MM.1S (cell line): Measurements from ENCODE around the gene SMIM38.

Experiments
- DNase-seq: peaks from one replicate; pipeline ENCODE4 v3.0.0-alpha.2; 2015
- H2AFZ ChIP-seq: fragments of 300-600 bp; sonication (generic); 2 replicates; pipeline ENCODE4 v1.6.0; 2016; ENCODE audit warnings: antibody characterized with exemption, low read length
- H3F3A ChIP-seq: fragments of 300-600 bp; sonication (generic); 2 replicates; pipeline ENCODE4 v1.6.1; 2016; ENCODE audit warnings: mild to moderate bottlenecking, antibody characterized with exemption, low read length, moderate library complexity, mixed read lengths; ENCODE audit not compliant: insufficient read depth
- H3K27ac ChIP-seq: fragments of 300-600 bp; sonication (generic); 2 replicates; pipeline ENCODE4 v1.5.1; 2016; ENCODE audit warnings: mild to moderate bottlenecking, low read length
- H3K27me3 ChIP-seq: fragments of 300-600 bp; sonication (generic); replicated peaks from 2 replicates; pipeline ENCODE4 v1.6.0; 2016; ENCODE audit warnings: low read length; ENCODE audit not compliant: insufficient read depth
- H3K36me3 ChIP-seq: fragments of 300-600 bp; sonication (generic); replicated peaks from 2 replicates; pipeline ENCODE4 v1.6.1; 2016; ENCODE audit warnings: mild to moderate bottlenecking, low read length, mixed read lengths; ENCODE audit not compliant: insufficient read depth
- H3K4me1 ChIP-seq: fragments of 300-600 bp; sonication (generic); 2 replicates; pipeline ENCODE4 v1.6.1; 2016; ENCODE audit warnings: low read length, mixed read lengths
- H3K4me2 ChIP-seq: fragments of 300-600 bp; sonication (generic); 2 replicates; pipeline ENCODE4 v1.6.0; 2016; ENCODE audit warnings: low read depth, low read length
- H3K4me3 ChIP-seq: fragments of 300-600 bp; sonication (generic); 2 replicates; pipeline ENCODE4 v1.5.1; 2016; ENCODE audit warnings: low read length, mixed read lengths
- H3K79me2 ChIP-seq: fragments of 300-600 bp; sonication (generic); 2 replicates; pipeline ENCODE4 v1.6.1; 2016; ENCODE audit warnings: mixed run types, low read length, mixed read lengths
- H3K9ac ChIP-seq: fragments of 300-600 bp; sonication (generic); 2 replicates; pipeline ENCODE4 v1.6.1; 2016; ENCODE audit warnings: low read length, mixed read lengths
- H3K9me2 ChIP-seq: fragments of 300-600 bp; sonication (generic); replicated peaks from 2 replicates; pipeline ENCODE4 v1.6.1; 2016; ENCODE audit warnings: mild to moderate bottlenecking, low read length, mixed read lengths; ENCODE audit not compliant: insufficient read depth
- H3K9me3 ChIP-seq: fragments of 300-600 bp; sonication (generic); replicated peaks from 2 replicates; pipeline ENCODE4 v1.6.1; 2016; ENCODE audit warnings: mild to moderate bottlenecking, low read length, mixed read lengths; ENCODE audit not compliant: insufficient read depth
- H4K20me1 ChIP-seq: fragments of 300-600 bp; sonication (generic); 2 replicates; pipeline ENCODE4 v1.6.1; 2016; ENCODE audit warnings: mild to moderate bottlenecking, low read length, moderate library complexity, mixed read lengths; ENCODE audit not compliant: insufficient read depth
- EZH2 ChIP-seq: fragments of 300-600 bp; sonication (generic); optimal IDR thresholded peaks from 2 replicates; pipeline ENCODE3; 2017; ENCODE audit warnings: low read depth, mild to moderate bottlenecking, antibody characterized with exemption, low read length, mixed read lengths
- EZH2phosphoT487 ChIP-seq: fragments of 300-600 bp; sonication (generic); IDR thresholded peaks from 2 replicates; pipeline ENCODE4 v1.6.1; 2018; ENCODE audit warnings: antibody characterized with exemption, low read length
- TF ChIP-seq, protein P1 (sequence below): fragments of 300-600 bp; sonication (generic); IDR thresholded peaks from 2 replicates; pipeline ENCODE4 v1.5.1; 2016; ENCODE audit warnings: antibody characterized with exemption, low read length, mixed read lengths

The SMIM38 gene

DNA sequence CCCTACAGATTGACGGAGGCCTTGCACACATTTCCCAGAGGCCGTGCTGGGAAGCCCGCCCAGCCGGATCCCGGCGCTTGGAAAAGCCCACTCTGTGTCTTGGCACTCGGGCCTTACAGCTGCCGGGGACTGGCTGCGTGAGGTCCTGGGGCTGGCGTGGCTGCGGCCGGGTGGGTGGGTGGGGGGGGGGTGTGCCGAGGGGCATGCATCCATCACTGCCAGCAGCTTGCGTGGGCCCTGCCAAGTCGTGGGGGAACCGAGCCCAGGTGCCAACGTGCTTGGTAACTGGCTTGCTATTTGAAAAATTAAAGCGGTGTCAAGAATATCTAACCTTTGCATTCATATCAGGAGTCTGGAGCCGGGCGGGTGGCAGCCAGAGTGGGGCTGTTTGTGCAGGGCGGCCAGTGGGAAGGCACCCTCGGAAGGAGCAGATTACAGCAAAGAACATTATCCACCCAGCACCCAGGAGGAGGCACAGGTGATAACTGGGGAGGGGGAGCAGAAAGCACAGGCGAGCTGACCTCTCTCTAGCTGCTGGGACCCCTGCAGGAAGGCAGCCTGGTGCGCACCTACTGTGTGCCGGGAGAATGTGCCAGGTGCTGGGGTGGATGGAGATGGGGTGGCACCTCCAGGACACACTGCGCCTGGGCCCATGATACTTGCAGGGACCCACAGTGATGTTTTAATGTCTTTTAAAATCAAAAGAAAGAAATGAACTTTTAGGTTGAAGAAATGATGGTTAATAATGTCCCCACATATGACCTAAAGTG is 28.5 kb upstream of the SMIM38 start:
- Histone ChIP-seq H3K9me2 (no peaks in the 10 kb centered on the region), H3K27me3 (peaks cover 37% of the 10 kb centered on the region), H3K36me3 (no peaks in the 10 kb centered on the region), H3K9me3 (no peaks in the 10 kb centered on the region), H3K4me2 (no peak overlapping the region), H3K79me2 (no peaks in the 10 kb centered on the region), H3K4me1 (no peaks in the 10 kb centered on the region), H2AFZ (no peak overlapping the region), H3K4me3 (no peak overlapping the region), H4K20me1 (no peaks in the 10 kb centered on the region), H3F3A (no peaks in the 10 kb centered on the region), H3K9ac (no peak overlapping the region), H3K27ac (no peak overlapping the region)
- no peak for DNase-seq
- TF ChIP-seq EZH2 (no peak), EZH2phosphoT487 (no peak)
- TF ChIP-seq, protein P1, sequence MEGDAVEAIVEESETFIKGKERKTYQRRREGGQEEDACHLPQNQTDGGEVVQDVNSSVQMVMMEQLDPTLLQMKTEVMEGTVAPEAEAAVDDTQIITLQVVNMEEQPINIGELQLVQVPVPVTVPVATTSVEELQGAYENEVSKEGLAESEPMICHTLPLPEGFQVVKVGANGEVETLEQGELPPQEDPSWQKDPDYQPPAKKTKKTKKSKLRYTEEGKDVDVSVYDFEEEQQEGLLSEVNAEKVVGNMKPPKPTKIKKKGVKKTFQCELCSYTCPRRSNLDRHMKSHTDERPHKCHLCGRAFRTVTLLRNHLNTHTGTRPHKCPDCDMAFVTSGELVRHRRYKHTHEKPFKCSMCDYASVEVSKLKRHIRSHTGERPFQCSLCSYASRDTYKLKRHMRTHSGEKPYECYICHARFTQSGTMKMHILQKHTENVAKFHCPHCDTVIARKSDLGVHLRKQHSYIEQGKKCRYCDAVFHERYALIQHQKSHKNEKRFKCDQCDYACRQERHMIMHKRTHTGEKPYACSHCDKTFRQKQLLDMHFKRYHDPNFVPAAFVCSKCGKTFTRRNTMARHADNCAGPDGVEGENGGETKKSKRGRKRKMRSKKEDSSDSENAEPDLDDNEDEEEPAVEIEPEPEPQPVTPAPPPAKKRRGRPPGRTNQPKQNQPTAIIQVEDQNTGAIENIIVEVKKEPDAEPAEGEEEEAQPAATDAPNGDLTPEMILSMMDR: no peak

GRCh38 chr11:69127884-69128283 is 27.9 kb upstream of the SMIM38 start:
- no peaks in the 10 kb centered on the region for H3K9me3 ChIP-seq
- H3K27me3 ChIP-seq: peaks cover 31% of the 10 kb centered on the region
- no peaks in the 10 kb centered on the region for H4K20me1 ChIP-seq
- H3K4me2 ChIP-seq: no peak overlapping the region
- H3K9me2 ChIP-seq: no peaks in the 10 kb centered on the region
- no peak overlapping the region for H3K4me3 ChIP-seq
- H3K36me3 ChIP-seq: no peaks in the 10 kb centered on the region
- no peak overlapping the region for H3K9ac ChIP-seq
- TF ChIP-seq EZH2phosphoT487: no peak
- H3F3A ChIP-seq: no peaks in the 10 kb centered on the region
- DNase-seq: no peak
- no peaks in the 10 kb centered on the region for H3K4me1 ChIP-seq
- H2AFZ ChIP-seq: no peak overlapping the region
- no peaks in the 10 kb centered on the region for H3K79me2 ChIP-seq
- no peak overlapping the region for H3K27ac ChIP-seq

DNA sequence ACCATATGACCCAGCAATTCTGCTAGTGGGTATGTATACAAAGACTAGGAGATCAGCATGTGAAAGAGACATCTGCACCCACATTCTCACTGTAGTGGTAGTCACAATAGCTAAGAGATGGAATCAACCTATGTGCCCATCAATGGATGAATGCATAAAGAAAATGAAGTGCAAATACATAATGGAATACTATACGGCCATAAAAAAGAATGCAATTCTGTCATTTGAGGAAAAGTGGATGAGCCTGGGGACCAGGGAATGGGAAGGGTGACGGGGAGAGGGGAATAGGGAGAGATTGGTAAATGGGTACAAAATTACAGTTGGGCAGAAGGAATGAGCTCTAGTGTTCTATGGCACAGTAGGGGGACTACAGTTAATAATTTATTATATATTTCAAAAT is 26.7 kb upstream of the SMIM38 start:
- H3K9me3 ChIP-seq: no peaks in the 10 kb centered on the region
- H4K20me1 ChIP-seq: no peaks in the 10 kb centered on the region
- no peak for DNase-seq
- no peak overlapping the region for H3K9ac ChIP-seq
- H3K4me1 ChIP-seq: no peaks in the 10 kb centered on the region
- no peak for TF ChIP-seq EZH2phosphoT487
- TF ChIP-seq, protein P1: no peak
- TF ChIP-seq EZH2: no peak
- no peaks in the 10 kb centered on the region for H3K36me3 ChIP-seq
- no peak overlapping the region for H3K4me2 ChIP-seq
- no peak overlapping the region for H3K27ac ChIP-seq
- no peaks in the 10 kb centered on the region for H3K9me2 ChIP-seq
- no peaks in the 10 kb centered on the region for H3K79me2 ChIP-seq
- peaks cover 23% of the 10 kb centered on the region for H3K27me3 ChIP-seq
- H3K4me3 ChIP-seq: no peak overlapping the region
- H2AFZ ChIP-seq: no peak overlapping the region
- H3F3A ChIP-seq: no peaks in the 10 kb centered on the region

DNA sequence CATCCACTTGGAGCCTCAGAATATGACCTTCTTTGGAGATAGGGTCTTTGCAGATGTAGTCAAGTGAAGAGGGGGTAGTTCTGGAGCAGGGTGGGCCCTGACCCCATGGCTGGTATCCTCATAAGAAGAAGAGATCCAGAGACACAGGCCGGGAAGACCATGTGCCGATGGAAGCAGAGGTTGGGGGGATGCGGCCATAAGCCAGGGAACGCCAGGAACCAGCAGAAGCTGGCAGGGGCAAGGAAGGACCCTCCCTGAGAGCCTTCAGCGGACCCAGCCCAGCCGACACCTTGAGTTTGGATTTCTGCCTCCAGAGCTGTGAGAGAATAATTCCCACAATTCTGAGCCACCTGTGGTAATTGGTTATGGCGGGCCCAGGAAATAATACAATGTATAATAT is 26.1 kb upstream of the SMIM38 start:
- Histone ChIP-seq H3K9me3 (no peaks in the 10 kb centered on the region), H4K20me1 (no peaks in the 10 kb centered on the region), H3K4me2 (no peak overlapping the region), H3K27ac (no peak overlapping the region), H3F3A (no peaks in the 10 kb centered on the region), H3K27me3 (peaks cover 21% of the 10 kb centered on the region), H3K36me3 (no peaks in the 10 kb centered on the region), H3K4me1 (no peaks in the 10 kb centered on the region), H3K79me2 (no peaks in the 10 kb centered on the region), H3K9ac (no peak overlapping the region), H3K9me2 (no peaks in the 10 kb centered on the region), H3K4me3 (no peak overlapping the region), H2AFZ (no peak overlapping the region)
- TF ChIP-seq EZH2 (no peak), EZH2phosphoT487 (no peak)
- TF ChIP-seq, protein P1: no peak
- no peak for DNase-seq
